Measurements from ENCODE around the gene MRPS16. TPM values are rescaled to one million over a fixed set of nuclear protein-coding genes. Genes with fewer than 3 reads are reported as not detected.

The MRPS16 gene
- total and polyA plus RNA-seq, 2 donors (not counting 1 experiment from before 2014, with no cell fraction given), result 59.4 to 62.3 TPM

- H3K36me3 ChIP-seq (ENCODE audit: control insufficient read depth, insufficient read depth, low read length), result peaks cover 4% of the 10 kb centered on the region
- H2AFZ ChIP-seq (ENCODE audit: low read length), result no peak overlapping the region
- H3K4me2 ChIP-seq (ENCODE audit: extremely low read depth, insufficient read depth, low read length), result no peak overlapping the region
- H3K79me2 ChIP-seq (ENCODE audit: control insufficient read depth, insufficient read depth, low read length), result no peaks in the 10 kb centered on the region
- no peak overlapping the region for H3K27ac ChIP-seq (ENCODE audit: insufficient read depth, low read length)
- H3K9me3 ChIP-seq (ENCODE audit: control insufficient read depth, insufficient read depth, low read depth, low read length), result no peaks in the 10 kb centered on the region
- H3K9ac ChIP-seq (ENCODE audit: insufficient read depth, low read length), result no peak overlapping the region
- no peaks in the 10 kb centered on the region for H3K4me1 ChIP-seq (ENCODE audit: control insufficient read depth, extremely low read depth, insufficient read depth, low read length)
- DNase-seq (ENCODE audit: low read depth in 2 of 2), result no peak
- no peaks in the 10 kb centered on the region for H3K27me3 ChIP-seq (ENCODE audit: control insufficient read depth, insufficient read depth, low read length)
- H3K4me3 ChIP-seq (replicated peaks in 1 of 4; ENCODE audit: control extremely low read depth in 1 of 4, insufficient read depth in 1 of 4, low read depth in 3 of 4, low read length in 4 of 4), result no peak overlapping the region
- H4K20me1 ChIP-seq (ENCODE audit: control insufficient read depth, extremely low read depth, insufficient read depth, low read length), result no peaks in the 10 kb centered on the region
- no peak for TF ChIP-seq EZH2 (IDR thresholded peaks at IDR 0.05; ENCODE audit: low read length, missing control alignments)
- TF ChIP-seq, protein P1, sequence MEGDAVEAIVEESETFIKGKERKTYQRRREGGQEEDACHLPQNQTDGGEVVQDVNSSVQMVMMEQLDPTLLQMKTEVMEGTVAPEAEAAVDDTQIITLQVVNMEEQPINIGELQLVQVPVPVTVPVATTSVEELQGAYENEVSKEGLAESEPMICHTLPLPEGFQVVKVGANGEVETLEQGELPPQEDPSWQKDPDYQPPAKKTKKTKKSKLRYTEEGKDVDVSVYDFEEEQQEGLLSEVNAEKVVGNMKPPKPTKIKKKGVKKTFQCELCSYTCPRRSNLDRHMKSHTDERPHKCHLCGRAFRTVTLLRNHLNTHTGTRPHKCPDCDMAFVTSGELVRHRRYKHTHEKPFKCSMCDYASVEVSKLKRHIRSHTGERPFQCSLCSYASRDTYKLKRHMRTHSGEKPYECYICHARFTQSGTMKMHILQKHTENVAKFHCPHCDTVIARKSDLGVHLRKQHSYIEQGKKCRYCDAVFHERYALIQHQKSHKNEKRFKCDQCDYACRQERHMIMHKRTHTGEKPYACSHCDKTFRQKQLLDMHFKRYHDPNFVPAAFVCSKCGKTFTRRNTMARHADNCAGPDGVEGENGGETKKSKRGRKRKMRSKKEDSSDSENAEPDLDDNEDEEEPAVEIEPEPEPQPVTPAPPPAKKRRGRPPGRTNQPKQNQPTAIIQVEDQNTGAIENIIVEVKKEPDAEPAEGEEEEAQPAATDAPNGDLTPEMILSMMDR (conservative IDR thresholded peaks at IDR 0.05 in 1 of 2, IDR thresholded peaks at IDR 0.05 in 1 of 2; ENCODE audit: low read depth in 1 of 2, low read length in 2 of 2), result no peak
Observed at GRCh38 chr10:73234695-73235094, 17.7 kb downstream of the MRPS16 start.

GRCh38 chr10:73233883-73234282, 18.6 kb downstream of the MRPS16 start:
- H4K20me1 ChIP-seq (ENCODE audit: control insufficient read depth, extremely low read depth, insufficient read depth, low read length), result no peaks in the 10 kb centered on the region
- H3K4me1 ChIP-seq (ENCODE audit: control insufficient read depth, extremely low read depth, insufficient read depth, low read length), result no peaks in the 10 kb centered on the region
- no peak overlapping the region for H3K4me2 ChIP-seq (ENCODE audit: extremely low read depth, insufficient read depth, low read length)
- TF ChIP-seq, protein P1 (conservative IDR thresholded peaks at IDR 0.05 in 1 of 2, IDR thresholded peaks at IDR 0.05 in 1 of 2; ENCODE audit: low read depth in 1 of 2, low read length in 2 of 2), result no peak
- no peak for TF ChIP-seq EZH2 (IDR thresholded peaks at IDR 0.05; ENCODE audit: low read length, missing control alignments)
- peaks cover 4% of the 10 kb centered on the region for H3K36me3 ChIP-seq (ENCODE audit: control insufficient read depth, insufficient read depth, low read length)
- H3K27ac ChIP-seq (ENCODE audit: insufficient read depth, low read length), result no peak overlapping the region
- no peak overlapping the region for H3K9ac ChIP-seq (ENCODE audit: insufficient read depth, low read length)
- no peak for DNase-seq (ENCODE audit: low read depth in 2 of 2)
- no peaks in the 10 kb centered on the region for H3K9me3 ChIP-seq (ENCODE audit: control insufficient read depth, insufficient read depth, low read depth, low read length)
- no peaks in the 10 kb centered on the region for H3K27me3 ChIP-seq (ENCODE audit: control insufficient read depth, insufficient read depth, low read length)
- no peak overlapping the region for H3K4me3 ChIP-seq (replicated peaks in 1 of 4; ENCODE audit: control extremely low read depth in 1 of 4, insufficient read depth in 1 of 4, low read depth in 3 of 4, low read length in 4 of 4)
- H3K79me2 ChIP-seq (ENCODE audit: control insufficient read depth, insufficient read depth, low read length), result no peaks in the 10 kb centered on the region
- no peak overlapping the region for H2AFZ ChIP-seq (ENCODE audit: low read length)

GRCh38 chr10:73232887-73233286, 19.6 kb downstream of the MRPS16 start:
- no peak overlapping the region for H3K9ac ChIP-seq (ENCODE audit: insufficient read depth, low read length)
- H3K9me3 ChIP-seq (ENCODE audit: control insufficient read depth, insufficient read depth, low read depth, low read length), result no peaks in the 10 kb centered on the region
- no peaks in the 10 kb centered on the region for H3K4me1 ChIP-seq (ENCODE audit: control insufficient read depth, extremely low read depth, insufficient read depth, low read length)
- H2AFZ ChIP-seq (ENCODE audit: low read length), result no peak overlapping the region
- TF ChIP-seq, protein P1 (conservative IDR thresholded peaks at IDR 0.05 in 1 of 2, IDR thresholded peaks at IDR 0.05 in 1 of 2; ENCODE audit: low read depth in 1 of 2, low read length in 2 of 2), result no peak
- TF ChIP-seq EZH2 (IDR thresholded peaks at IDR 0.05; ENCODE audit: low read length, missing control alignments), result no peak
- no peaks in the 10 kb centered on the region for H3K27me3 ChIP-seq (ENCODE audit: control insufficient read depth, insufficient read depth, low read length)
- peaks cover 4% of the 10 kb centered on the region for H3K36me3 ChIP-seq (ENCODE audit: control insufficient read depth, insufficient read depth, low read length)
- H3K27ac ChIP-seq (ENCODE audit: insufficient read depth, low read length), result no peak overlapping the region
- no peaks in the 10 kb centered on the region for H3K79me2 ChIP-seq (ENCODE audit: control insufficient read depth, insufficient read depth, low read length)
- DNase-seq (ENCODE audit: low read depth in 2 of 2), result no peak
- no peak overlapping the region for H3K4me2 ChIP-seq (ENCODE audit: extremely low read depth, insufficient read depth, low read length)
- no peaks in the 10 kb centered on the region for H4K20me1 ChIP-seq (ENCODE audit: control insufficient read depth, extremely low read depth, insufficient read depth, low read length)
- H3K4me3 ChIP-seq (replicated peaks in 1 of 4; ENCODE audit: control extremely low read depth in 1 of 4, insufficient read depth in 1 of 4, low read depth in 3 of 4, low read length in 4 of 4), result no peak overlapping the region

Data from fibroblast of lung (primary cell).